GM15510 (cell line): ENCODE results near the gene UBTD1.

ENCODE experiments used
- POLR2A ChIP-seq: IDR thresholded peaks from 3 replicates; pipeline ENCODE4 v1.6.1; 2011; ENCODE audit warnings: borderline replicate concordance; ENCODE audit not compliant: insufficient read length; ENCODE audit errors: extremely low read depth

Gene UBTD1

GRCh38 chr10:97506199-97506991 is 7.7 kb downstream of the UBTD1 start:
- TF ChIP-seq POLR2A = no peak

- no peak for TF ChIP-seq POLR2A
These were observed 9.6 kb downstream of the UBTD1 start for GRCh38 chr10:97508342-97508741.

- TF ChIP-seq POLR2A = no peak
These were observed 10.5 kb downstream of the UBTD1 start for GRCh38 chr10:97509120-97509680.

- TF ChIP-seq POLR2A = no peak
These were observed 12.0 kb downstream of the UBTD1 start for GRCh38 chr10:97510686-97511085.

GRCh38 chr10:97511711-97512440 is 13.2 kb downstream of the UBTD1 start:
- no peak for TF ChIP-seq POLR2A

GRCh38 chr10:97512993-97513392 is 14.3 kb downstream of the UBTD1 start:
- TF ChIP-seq POLR2A = no peak

GRCh38 chr10:97514344-97514743 is 15.6 kb downstream of the UBTD1 start:
- no peak for TF ChIP-seq POLR2A

- no peak for TF ChIP-seq POLR2A
These were observed 16.7 kb downstream of the UBTD1 start for GRCh38 chr10:97515271-97515978.

GRCh38 chr10:97517096-97517750 is 18.5 kb downstream of the UBTD1 start:
- TF ChIP-seq POLR2A = no peak

GRCh38 chr10:97517778-97518300 is 19.1 kb downstream of the UBTD1 start:
- no peak for TF ChIP-seq POLR2A

GRCh38 chr10:97518301-97519043 is 19.7 kb downstream of the UBTD1 start:
- TF ChIP-seq POLR2A = no peak

- TF ChIP-seq POLR2A = no peak
These were observed 20.6 kb downstream of the UBTD1 start for GRCh38 chr10:97519342-97519741.

GRCh38 chr10:97520520-97520919 is 21.8 kb downstream of the UBTD1 start:
- no peak for TF ChIP-seq POLR2A

GRCh38 chr10:97520978-97521761 is 22.4 kb downstream of the UBTD1 start:
- no peak for TF ChIP-seq POLR2A

- no peak for TF ChIP-seq POLR2A
These were observed 23.3 kb downstream of the UBTD1 start for GRCh38 chr10:97522071-97522470.
